NOMO-1 (cell line): ENCODE measurements around the gene CARNS1.

ENCODE experiments used
- DNase-seq, 2 experiments: peaks; one replicate each; lab custom pipeline; 2025; ENCODE audit not compliant: unreplicated experiment in 2 of 2; lab: John Stamatoyannopoulos, UW

The CARNS1 gene, protein sequence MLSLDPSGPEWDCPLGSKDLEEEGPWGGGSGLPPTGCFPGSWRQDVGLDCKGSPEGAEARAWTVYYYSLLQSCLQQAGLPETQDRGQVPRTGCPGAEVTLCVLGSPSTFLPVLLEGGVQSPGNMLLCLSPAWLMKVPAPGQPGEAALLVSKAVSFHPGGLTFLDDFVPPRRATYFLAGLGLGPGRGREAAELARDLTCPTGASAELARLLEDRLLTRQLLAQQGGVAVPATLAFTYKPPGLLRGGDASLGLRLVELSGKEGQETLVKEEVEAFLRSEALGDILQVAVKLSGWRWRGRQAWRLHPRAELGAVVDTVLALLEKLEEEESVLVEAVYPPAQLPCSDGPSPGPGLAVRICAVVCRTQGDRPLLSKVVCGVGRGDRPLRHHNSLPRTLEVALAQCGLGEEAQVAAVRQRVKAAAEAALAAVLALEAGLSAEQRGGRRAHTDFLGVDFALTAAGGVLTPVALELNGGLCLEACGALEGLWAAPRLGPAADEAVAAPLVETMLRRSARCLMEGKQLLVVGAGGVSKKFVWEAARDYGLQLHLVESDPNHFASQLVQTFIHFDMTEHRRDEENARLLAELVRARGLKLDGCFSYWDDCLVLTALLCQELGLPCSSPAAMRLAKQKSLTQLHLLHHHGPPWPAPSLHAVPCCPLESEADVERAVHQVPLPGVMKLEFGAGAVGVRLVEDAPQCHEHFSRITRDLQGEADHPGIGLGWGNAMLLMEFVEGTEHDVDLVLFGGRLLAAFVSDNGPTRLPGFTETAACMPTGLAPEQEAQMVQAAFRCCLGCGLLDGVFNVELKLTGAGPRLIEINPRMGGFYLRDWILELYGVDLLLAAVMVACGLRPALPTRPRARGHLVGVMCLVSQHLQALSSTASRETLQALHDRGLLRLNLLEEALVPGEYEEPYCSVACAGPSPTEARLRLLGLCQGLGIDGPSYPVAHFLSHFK

DNA sequence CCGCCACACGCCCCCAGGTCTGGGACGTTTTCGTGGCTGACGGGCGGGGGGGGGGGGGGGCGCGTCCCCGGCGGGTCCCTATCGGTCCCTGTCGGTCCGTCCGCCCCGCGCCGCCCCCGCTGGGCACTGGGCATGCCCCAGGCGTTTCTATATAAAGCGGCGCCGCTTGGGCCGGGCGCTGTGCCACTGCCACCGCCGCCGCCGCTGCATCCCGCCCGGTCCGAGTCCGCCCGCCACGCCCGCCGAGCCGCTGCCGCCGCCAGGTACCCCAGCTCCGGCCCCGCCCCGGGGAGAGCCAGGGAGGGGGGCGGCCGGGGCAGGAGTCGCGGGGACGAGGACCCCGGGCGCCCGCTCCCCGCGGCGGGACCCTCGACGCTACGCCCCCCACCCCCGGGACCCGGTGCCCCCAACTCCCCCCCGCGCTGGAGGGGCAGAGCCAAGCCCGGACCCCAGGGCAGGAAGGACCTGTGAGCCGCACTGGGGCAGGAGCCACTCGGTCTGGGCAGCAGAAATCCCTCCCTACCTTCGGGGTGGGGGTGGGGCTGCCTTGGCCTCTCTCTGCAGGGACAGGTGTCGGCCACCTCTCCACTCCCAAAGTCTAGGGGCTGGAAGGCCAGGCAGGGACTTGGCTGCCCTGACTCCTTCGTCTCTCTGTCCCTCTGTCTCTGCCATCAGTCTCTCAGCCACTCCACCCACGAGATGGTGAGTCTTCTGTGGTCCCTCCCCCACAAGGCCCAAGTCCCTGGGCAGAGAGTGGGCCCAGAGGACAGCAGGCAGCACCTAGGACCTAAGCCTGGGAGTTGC lies at the start of gene CARNS1:
Gene CARNS1, plus strand, starts transcription at position 178 of the 804 bp plus-strand sequence. Its CDS starts 522 bp downstream, at position 700.
- no peak for DNase-seq

DNA sequence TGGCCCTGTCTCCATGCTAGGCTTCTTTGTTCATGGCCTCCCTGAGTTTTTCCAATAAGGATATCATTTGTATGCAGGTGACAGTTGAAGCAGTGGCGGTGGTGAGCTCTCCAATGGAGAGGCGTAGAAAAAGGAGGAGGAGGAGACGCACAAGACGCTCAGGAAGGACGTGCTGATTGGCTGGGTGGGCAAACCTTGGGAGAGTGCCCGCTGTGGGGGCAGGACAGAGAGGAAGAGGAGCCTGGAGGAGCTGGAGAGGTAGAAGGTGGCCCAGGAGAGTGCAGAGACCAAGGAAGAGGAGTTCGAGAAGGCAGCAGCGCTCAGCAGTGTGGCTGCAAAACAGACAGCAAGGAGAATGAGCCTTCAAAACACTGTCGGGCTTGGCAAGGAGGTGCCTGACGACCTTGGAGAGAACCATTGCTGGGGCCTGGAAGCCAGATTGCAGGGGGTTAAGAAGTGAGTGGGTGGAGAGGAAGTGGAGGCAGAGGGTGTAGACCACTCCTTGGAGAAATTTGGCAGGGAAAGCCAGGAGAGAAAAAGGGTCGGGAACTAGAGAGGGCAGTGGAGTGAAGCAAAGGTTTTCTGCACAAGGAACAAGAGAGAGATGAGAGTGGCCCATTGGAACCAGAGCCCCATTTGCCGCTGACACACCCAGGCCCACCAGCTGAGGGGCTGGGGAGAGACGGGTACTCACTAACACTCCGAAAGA lies 49.6 kb upstream of the CARNS1 start:
- DNase-seq = no peak

DNA sequence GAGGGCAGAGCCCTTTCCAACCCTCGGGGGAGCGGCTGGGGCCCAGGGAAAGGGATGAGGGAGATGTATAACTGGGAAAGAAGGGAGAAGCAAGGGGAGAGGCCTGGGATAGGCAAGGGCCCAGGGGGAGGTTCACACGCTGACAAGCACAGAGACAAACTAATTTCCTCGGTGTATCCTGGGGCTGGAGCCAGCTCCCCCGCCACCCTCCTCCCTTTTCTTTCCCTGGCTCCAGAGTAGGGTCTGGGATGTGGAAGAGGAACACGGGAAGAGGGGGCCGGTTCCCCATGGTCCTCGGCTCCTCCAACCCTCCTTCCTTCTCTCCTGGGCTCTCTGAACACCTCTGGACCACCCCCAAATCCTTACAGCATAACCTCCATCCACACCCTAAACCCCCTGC lies 48.9 kb upstream of the CARNS1 start:
- no peak for DNase-seq

DNA sequence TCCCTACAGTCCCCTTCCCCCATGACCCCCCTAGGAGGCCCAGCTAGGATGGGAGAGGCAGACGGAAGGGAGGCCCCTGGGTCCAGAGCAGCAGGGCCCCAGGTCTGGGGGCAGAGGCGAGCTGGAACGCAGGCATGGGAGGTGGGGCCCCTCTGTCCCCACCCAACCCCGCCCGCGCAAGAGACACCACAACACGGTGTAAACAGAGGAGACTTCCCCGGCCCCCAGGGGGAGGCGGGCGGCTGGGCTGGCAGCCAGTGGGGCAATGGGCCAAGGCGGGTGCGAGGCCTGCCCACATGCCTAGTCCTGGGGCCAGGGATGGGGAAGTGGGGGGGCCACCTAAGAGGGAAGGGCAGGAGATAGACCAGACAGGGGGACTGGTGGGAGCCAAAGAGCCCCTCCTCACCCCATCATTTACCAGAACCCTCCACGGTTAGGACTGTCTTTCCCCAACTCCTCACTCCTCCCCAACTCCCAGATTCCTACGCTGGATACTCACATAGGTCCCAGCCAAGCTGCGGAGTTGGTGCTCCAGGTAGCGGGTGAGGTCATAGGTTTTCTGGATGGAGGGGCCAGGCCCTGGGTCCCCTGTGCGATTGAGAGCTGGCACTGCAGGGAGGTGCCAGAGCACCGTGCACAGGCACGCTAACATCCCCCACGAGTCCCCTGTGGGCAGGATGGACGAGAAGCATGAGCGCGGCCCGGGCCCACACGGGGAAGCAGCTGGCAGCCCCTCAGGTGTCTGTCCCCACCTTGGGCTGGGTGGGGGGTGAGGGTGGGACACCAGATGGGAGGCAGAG lies 48.3 kb upstream of the CARNS1 start:
- no peak for DNase-seq

DNA sequence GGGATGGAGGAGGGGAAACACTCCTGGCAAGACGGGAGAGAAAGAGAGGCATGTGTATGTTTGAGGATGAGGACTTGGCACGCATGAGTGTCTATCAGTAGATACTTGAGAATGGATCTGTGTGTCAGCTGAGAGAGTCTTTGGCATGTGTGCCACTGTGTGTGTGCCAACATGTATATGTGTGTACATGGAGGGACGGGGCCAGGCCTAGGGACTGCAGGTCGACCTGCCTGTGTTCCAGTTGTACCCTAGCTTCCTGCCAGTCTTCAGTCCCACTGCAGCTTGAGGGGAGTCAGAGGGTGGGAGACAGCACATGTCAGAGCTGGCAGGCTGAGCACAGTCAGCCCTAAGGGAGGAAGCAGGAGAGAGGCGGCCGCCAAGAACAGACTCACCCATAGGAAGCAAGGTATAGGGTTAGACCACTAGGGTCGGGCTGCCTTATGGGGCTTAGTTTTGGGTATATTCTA lies 47.7 kb upstream of the CARNS1 start:
- no peak for DNase-seq

DNA sequence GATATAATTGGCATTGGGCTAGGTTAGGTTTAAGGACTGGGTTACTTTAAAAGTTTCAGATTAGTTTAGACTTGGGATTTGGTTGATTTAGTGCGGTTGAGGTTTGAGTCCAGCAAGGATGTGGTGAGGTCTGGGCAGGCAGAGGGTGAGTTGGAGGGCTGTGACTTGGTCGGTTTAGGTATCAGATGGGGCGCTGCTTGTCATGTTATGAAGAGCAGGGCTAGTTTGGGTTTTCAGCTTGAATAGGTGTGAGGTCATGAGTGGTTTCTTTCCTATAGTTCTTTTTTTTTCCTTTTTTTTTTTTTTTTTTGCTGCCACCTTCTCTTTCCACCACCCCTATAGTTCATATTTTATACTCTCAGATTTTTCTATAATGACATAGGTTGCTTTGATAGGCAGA lies 46.9 kb upstream of the CARNS1 start:
- DNase-seq = no peak

DNA sequence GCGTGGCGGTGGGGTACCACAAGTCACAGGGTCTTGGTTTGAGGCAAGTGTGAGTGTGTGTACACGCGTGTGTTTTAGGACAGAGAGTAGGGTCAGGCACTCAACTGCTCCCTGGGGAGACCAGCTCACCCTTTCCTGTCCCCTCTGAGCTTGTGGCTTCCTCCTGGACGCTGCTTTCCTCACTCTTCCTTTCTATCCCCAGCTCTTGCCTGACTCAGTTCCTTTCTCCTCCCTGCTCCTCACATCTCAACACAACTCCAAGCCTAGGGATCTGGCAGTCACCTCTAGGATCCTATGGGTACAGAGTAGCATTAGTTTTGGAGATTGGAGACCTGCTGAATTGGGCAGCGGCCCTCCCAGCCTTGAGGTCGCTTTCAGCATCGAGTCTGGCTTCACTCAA lies 46.2 kb upstream of the CARNS1 start:
- no peak for DNase-seq

DNA sequence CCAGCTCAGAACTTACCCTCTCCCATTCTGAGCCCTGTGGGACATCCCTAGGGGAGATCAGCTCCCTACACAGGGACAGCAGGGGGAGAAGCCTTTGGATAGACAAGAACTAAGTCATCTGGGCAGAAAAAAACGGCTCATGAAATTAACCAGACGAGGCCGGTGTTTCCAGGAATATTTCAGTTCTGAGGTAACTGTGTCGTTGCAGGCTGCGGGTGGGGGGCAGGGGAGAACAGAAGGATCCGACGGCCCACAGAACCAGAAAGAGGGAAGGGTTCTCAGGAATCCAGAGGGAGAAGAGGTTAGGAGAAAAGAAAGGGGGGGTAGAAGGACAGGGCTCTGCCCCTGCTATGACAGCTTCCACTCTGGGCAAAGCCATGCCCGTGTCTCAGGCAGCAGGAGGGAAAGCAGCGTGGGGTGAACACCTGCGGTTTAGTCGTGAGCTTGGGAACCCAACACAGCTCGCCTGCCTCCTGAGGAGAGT lies 45.6 kb upstream of the CARNS1 start:
- no peak for DNase-seq

DNA sequence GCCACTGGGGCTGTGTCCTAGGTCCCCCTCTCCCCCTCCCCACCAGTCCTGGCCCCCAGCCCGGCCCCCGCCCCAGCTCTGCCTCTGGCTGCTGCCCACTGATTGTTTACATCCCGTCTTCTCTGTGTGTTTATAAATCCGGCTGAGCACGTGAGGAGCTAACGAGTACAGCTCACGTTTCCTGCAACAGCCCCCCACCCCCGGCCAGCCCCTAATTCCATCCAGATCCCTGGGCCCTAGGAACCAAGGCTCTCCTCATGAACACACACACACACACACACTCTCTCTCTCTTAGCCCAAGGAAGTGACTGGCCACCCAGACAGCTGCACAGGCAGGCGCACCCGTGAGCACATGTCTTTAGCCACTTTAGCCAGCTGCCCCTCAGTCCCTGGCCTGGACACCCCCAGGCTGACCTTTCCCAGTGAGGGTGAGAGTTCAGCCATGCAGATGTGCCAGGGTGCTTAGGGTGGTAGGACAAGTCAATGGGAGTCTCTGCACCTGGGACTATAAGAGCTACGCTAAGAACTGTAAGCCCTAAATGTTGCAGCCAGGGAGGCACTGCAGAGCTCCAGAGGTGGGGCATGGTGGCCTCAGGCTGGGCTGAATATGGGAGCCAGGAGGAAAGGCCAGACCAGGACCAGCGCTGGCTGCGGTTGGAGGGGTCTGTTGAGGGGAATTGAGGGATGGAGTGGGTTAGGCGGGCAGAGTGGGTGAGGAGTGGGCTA lies 45.0 kb upstream of the CARNS1 start:
- DNase-seq = no peak

DNA sequence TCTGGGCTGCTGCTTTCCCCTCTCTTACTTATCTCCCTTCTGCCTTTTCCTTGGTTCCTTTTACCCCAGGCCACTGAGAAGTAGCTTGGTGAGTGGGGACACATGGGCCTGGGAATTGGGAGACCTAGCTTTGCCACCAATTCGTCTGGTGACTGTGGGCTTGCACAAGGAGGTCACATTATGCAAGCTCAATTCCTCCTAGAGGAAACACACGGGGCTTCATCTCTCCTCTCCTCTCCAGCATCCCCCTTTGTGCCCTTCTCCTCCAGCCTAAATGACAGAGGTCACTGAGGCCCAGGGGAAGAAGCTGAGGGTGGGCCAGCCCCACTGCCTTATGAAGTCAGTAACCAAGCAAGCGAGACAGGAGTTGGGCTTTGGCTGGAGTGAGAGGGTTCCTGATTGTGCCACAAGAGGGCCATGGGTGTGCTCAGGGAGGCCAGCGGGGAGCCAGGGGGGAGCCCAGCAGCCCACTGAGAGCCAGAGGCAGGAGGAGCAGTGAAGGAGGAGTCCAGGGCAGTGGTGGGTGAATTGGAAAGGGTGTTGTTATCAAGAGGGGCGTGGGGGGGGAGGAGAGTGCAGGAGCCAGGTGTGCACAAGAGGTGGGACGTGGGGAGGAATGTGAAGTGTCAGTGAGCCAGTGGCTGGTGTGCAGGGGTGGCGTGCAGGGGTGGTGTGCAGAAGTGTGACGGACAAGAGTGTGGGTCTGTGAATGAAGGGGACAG lies 44.1 kb upstream of the CARNS1 start:
- peak; percentile 50 to 57 for DNase-seq

DNA sequence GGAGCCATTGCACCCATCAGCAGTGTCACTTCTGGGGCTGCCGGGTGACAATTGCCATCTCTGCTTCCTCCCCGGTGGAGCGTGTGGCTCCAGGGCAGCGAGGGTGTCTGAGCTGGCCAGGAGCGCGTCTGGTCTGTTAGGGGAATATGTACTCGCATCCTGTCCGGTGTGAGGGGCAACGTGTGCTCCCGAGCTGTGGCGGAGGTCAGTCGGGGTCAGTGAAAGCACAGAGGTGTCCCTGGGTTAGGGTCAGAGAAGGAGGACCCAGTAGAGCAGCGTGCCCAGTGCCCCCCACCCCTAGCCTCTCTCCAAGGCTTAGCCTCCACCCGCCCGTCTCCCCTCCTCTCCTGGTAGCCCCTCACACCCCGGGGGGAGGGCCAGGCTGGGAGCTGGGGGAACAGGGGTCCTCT lies 43.6 kb upstream of the CARNS1 start:
- peak in 1 of 2 experiments; percentile 12 for DNase-seq

DNA sequence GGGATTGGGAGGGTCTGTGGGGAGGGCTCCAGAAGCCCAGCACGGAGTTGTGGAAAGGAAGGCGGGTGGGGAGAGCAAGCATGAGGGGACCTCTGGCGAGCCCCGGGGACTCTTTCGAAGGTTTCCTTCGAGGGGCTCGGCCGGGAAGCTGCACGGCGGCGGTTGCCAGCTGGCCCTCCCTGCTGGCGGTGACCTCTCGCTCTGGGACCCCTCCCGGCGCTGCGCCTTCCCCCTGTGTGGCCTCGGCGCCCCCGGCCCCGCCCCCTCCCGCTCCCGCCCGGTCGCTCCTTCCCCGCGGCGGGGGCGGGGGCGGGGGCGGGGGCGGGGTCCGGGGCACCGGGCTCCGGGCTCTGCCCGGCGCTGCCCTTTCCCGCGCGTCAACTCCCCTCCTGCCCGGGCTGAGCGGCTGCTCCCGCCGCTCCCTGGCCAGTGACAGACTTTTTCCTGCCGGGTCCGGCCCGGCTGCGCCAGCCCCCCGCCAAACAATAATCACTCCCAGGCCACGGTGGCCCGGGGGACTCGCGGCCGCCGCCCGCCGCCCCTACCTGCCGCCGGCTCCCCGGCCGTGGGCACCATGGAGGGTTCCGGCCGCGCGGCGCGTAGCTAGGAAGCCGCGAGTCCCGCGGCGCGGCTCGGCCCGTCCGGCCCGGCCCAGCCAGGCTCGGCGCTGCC lies 43.0 kb upstream of the CARNS1 start:
- DNase-seq = no peak

DNA sequence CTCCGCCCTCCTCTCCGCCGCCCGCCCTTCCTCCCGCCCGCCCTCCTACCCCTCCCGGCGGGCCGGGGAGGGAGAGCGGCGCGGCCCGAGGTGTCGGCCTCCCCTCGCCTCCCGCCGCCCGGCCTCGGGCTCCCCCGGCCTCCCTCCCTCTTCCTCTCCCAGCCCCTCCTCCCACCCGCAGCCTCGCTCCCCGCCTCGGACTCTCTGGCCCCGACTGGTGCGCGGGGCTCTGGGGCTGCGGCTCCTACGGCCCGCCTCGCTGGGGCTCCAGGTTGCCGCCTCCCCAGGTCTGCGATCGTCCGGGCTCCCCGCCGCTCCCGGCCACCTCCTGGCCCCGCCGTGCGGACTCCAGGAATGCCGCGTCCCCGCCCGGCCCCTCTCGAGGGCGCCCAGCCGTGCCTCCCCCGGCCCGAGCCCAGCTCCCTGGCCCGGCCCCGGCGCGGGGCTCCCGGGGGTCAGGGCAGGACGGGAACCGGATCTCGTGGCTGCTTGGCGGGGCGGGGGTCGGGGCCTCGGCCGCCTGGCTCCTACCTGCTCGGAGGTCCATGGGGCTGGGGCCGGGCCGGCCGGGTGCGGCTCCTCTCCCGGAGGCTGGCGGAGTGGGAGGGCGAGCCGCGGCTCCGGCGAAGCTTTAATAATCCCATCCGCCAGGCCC lies 42.4 kb upstream of the CARNS1 start, which contains the start of gene CLCF1:
Gene CLCF1, minus strand, starts transcription at position 606 of the 655 bp plus-strand sequence. Its CDS starts 59 bp downstream, at position 547.
- peak; percentile 38 to 44 for DNase-seq

DNA sequence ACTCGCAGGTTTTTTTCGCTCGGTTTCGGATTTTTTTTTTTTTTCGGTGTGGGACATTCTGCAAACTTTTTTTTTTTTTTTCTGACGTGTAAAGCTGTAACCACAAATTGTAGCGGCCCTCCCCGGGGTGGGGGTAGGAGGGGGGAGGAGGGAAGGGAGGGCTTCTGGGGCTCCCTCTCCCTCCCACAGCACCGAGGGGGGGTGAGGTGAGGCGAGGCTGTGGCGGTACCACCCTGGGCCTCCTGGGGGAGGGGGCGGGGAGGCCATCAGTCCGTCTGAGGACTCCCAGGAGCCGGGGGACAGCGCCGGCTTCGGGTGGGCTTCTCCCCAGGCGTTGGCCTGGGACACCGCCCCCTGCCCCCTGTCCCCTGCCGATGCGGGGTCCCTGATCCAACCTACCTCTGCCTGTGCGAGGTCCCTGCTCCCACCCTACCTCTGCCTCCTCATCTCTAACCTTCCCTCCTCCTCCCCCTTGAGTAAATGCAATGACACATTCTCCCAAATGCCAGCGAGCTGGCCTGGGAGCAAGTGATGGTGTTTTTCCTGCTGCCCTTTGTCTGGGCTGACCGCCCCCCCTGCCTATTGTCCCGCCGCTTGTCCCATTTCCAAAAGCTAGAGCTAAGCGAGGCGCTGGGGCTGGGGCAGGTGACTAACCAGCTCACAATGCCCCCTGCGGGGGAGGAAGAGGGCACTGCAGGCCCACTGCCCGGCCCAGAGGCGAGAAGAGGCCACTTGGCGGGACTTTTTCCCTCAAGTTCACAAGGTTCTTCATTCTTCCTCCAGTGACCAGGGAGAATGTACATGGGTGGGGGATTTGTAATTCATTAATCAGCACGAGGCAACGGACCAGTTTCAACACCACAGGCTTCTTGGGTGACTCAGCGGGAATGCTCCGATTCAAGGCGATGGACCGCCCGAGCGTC lies 41.6 kb upstream of the CARNS1 start:
- peak; percentile 52 to 63 for DNase-seq

DNA sequence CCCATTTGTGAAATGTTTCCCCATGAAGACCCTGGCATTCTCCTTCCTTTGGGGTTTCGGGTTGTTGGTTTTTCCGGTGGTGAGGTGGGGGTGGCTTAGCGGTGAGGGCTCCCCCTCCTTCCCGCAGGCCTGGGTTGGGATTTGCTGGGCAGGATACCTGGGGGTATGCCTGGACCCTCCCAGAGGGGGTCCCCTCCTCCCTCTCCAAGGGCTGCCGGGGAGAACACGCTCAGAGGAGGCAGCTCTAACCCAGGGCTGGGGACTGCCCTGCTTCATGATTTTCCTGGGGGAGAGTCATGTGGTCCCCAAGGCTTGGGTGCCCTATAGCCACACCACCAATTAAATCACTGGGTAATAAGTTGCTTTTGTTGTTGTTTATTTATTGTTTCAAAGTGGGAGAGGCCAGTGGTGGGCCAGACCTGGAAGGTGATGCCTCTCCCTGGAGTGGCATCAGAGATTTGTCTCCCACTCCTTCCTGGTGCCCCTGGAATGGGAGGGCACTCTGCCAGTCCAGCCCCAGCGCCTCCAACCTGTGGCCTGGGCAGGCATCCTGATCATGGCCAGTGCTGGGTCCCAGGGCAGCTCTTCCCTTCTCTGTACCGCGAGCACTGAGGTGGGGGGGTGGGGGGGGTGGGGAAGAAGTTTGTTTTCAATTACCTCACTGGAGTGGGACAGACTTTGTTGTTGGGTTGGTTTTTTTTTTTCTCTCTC lies 40.8 kb upstream of the CARNS1 start:
- no peak for DNase-seq
